Activated CD4-positive, alpha-beta T cell treated with anti-CD3 and anti-CD28 coated beads for 4 hours (primary cell): ENCODE data around the gene C19orf38.
"Not testable (repeated sequence)": the region's sequence is repeated elsewhere in the genome, so short reads cannot be mapped to it uniquely, and the experiment has no call there.

ENCODE experiments used
- DNase-seq, 2 donors: peaks; one replicate each; pipeline ENCODE4 v3.0.0-alpha.2; 2020

The C19orf38 gene

GRCh38 chr19:10852098-10852800, 4.0 kb downstream of the C19orf38 start:
- DNase-seq, result no peak

- DNase-seq, result no peak
Measured at GRCh38 chr19:10852941-10853340, 4.7 kb downstream of the C19orf38 start.

- DNase-seq, result no peak
Measured at GRCh38 chr19:10854350-10855089, 6.3 kb downstream of the C19orf38 start.

GRCh38 chr19:10855879-10856522, 7.8 kb downstream of the C19orf38 start:
- no peak for DNase-seq

- DNase-seq, result not testable (repeated sequence)
Measured at GRCh38 chr19:10856899-10857298, 8.7 kb downstream of the C19orf38 start.

GRCh38 chr19:10858204-10858828, 10.1 kb downstream of the C19orf38 start:
- DNase-seq, result no peak

GRCh38 chr19:10861103-10861651, 13.0 kb downstream of the C19orf38 start:
- DNase-seq, result peak in 1 of 2 donors; percentile 31

- no peak for DNase-seq
Measured at GRCh38 chr19:10862561-10863106, 14.4 kb downstream of the C19orf38 start.

GRCh38 chr19:10863107-10863717, 15.0 kb downstream of the C19orf38 start:
- DNase-seq, result no peak

- peak; percentile 78 to 84 for DNase-seq
Measured at GRCh38 chr19:10864538-10864899, 16.3 kb downstream of the C19orf38 start.

GRCh38 chr19:10866495-10866894, 18.3 kb downstream of the C19orf38 start:
- no peak for DNase-seq

GRCh38 chr19:10868872-10869547, 20.8 kb downstream of the C19orf38 start:
- no peak for DNase-seq

GRCh38 chr19:10869872-10870311, 21.7 kb downstream of the C19orf38 start:
- peak in 1 of 2 donors; percentile 21 for DNase-seq

- no peak for DNase-seq
Measured at GRCh38 chr19:10870501-10870954, 22.3 kb downstream of the C19orf38 start.

GRCh38 chr19:10870955-10871603, 22.9 kb downstream of the C19orf38 start, which contains the start of gene CARM1:
Gene CARM1 (plus strand): TSS chr19:10871553. CDS start chr19:10871703, 150 bp downstream.
- DNase-seq, result peak; percentile 99

GRCh38 chr19:10871711-10872545, 23.7 kb downstream of the C19orf38 start:
- DNase-seq, result peak; percentile 37 to 45

- DNase-seq, result peak; percentile 40 to 47
Measured at GRCh38 chr19:10872546-10873107, 24.4 kb downstream of the C19orf38 start.

- no peak for DNase-seq
Measured at GRCh38 chr19:10874024-10874423, 25.8 kb downstream of the C19orf38 start.

- DNase-seq, result no peak
Measured at GRCh38 chr19:10876459-10877240, 28.4 kb downstream of the C19orf38 start.
